ENCODE measurements around the gene RXRA. TPM values are rescaled to one million over a fixed set of nuclear protein-coding genes. Genes with fewer than 3 reads are reported as not detected.
A peak's percentile ranks its signal among the peaks of the same experiment; 100 is the strongest.

The RXRA gene
- total and polyA plus RNA-seq, 2 of the 4 experiments (the other 2 are of a cell fraction) = 7.5 to 17.9 TPM

DNA sequence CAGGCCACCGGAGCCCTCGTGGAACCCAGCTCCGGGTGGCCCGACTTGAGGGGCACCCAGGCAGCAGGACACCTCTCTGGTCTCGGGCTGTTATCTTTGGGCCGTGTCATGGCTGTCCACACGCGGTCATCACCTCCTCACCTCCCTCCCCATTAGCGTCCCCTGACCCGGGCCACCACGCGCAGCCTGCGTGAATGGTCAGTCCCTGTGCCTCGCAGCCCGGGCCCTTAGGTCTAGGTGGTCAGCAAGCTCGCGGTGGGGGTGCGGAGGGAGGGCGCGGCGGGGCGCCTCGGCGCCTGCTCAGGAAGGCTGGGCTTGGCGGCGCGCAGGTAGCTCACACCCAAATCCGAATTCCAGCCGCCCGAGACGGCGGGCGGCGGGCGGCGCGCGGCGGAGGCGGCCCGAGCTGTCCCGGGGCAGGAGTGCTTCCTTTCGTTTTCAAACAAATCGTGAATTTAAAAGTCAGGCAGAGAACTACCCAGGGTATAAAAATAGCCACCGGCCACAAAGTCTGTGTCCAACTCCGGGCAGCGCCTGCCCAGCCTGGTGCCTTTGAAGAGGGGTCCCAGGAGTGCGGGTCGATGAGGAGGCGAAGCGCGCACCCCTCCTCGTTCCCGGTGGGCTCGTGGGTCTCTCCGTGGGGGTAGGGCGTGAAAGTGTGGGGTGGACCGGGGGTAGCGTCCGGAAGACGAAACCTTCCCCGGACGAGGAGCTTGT, 1.0 kb upstream of the RXRA start:
- peak; percentile 49 for DNase-seq
- Histone ChIP-seq H4K91ac (ENCODE audit: insufficient read depth, low read depth, low read length) (peak overlapping the region; percentile 99), H3K9me1 (ENCODE audit: insufficient read depth, low read length) (peaks cover 14% of the 10 kb centered on the region; the same call in 1 of the 2 replicates), H2AK9ac (replicated peaks; ENCODE audit: low read depth, low read length, poor library complexity) (peak overlapping the region; percentile 91), H3K4ac (ENCODE audit: low read depth, low read length) (peak overlapping the region; percentile 89), H3K4me1 (ENCODE audit: control insufficient read depth, insufficient read depth, low read length) (peaks cover 44% of the 10 kb centered on the region), H2BK15ac (ENCODE audit: low read depth, low read length) (peak overlapping the region; percentile 70; the same call in 2 of the 3 replicates), H3K36me3 (ENCODE audit: control insufficient read depth, insufficient read depth, low read length) (no peaks in the 10 kb centered on the region), H4K20me1 (ENCODE audit: insufficient read depth, low read length) (peaks cover 34% of the 10 kb centered on the region), H3K56ac (ENCODE audit: extremely low read depth, insufficient read depth, low read length) (peak overlapping the region; percentile 32; the same call in 1 of the 2 replicates), H3K18ac (ENCODE audit: low read depth, low read length) (peak overlapping the region; percentile 97), H2AK5ac (ENCODE audit: low read depth, low read length) (peak overlapping the region; percentile 96), H3K79me1 (ENCODE audit: low read depth in 1 of 2, low read length in 2 of 2) (peaks cover 0 to 30% of the 10 kb centered on the region in 2 experiments; a peak in 3 of 4 replicates), H3K27ac (ENCODE audit: insufficient read depth, low read length) (peak overlapping the region; percentile 99), H2AFZ (replicated peaks; ENCODE audit: low read length, poor library complexity) (peak overlapping the region; percentile 82), H2BK20ac (ENCODE audit: low read depth, low read length) (no peak overlapping the region), H3K4me3 (ENCODE audit: insufficient read depth, low read depth, low read length) (peak overlapping the region; percentile 79), H2BK5ac (ENCODE audit: low read depth, low read length, poor library complexity, severe bottlenecking) (peak overlapping the region; percentile 94), H3K9me3 (ENCODE audit: control insufficient read depth, insufficient read depth, low read length) (no peaks in the 10 kb centered on the region), H4K5ac (ENCODE audit: low read depth, low read length) (peak overlapping the region; percentile 98), H2BK120ac (ENCODE audit: low read depth, low read length) (peak overlapping the region; percentile 91), H3K27me3 (ENCODE audit: control insufficient read depth, insufficient read depth, low read length) (no peaks in the 10 kb centered on the region), H4K8ac (ENCODE audit: low read depth in 2 of 2, low read length in 2 of 2) (peak overlapping the region; percentile 82 to 84), H3K14ac (replicated peaks; ENCODE audit: low read depth, low read length) (peak overlapping the region; percentile 88), H3K9ac (ENCODE audit: low read depth, low read length) (peak overlapping the region; percentile 98), H3K4me2 (ENCODE audit: low read depth, low read length) (peak overlapping the region; percentile 98), H3K23ac (ENCODE audit: low read depth, low read length) (peak overlapping the region; percentile 87)
- ChIA-PET CTCF (interaction anchor here (2.4 kb wide), 1 partner anchor 155 kb away, joined by 9 read pairs; no protein-coding TSS in a partner anchor), POLR2A (ENCODE audit: unreplicated experiment) (interaction anchor here (0.5 to 1.4 kb wide), 6 partner anchors 8 to 338 kb away, joined by 3 to 4 read pairs (median 3); partner anchors contain the start of gene RNU6ATAC)
- in situ Hi-C loops (cut with MboI; ENCODE audit: low sequenced_read_pairs) (no loop called here), dilution Hi-C loops (cut with HindIII; ENCODE audit: low sequenced_read_pairs, unreplicated experiment) (no loop called here), intact Hi-C loops (cut with micrococcal nuclease) (loop anchor here (5.0 to 10.0 kb wide), 2 partner anchors 138 to 260 kb away; partner anchors contain the start of gene BRD3)
- WGBS, 2 experiments (ENCODE audit: extremely low coverage in 2 of 2, insufficient read length in 1 of 2) = 19% methylated on average over 12 of the region's 63 CpGs; no CpG with 5 or more reads in 1 of the 2 experiments
- no TSS peak for BruUV-seq (replicated peaks)
- TF ChIP-seq NFE2L2 (IDR thresholded peaks at IDR 0.05; ENCODE audit: low read depth, low read length) = no peak
- TF ChIP-seq SMC3 (IDR thresholded peaks at IDR 0.05; ENCODE audit: low read depth, low read length) = no peak
- TF ChIP-seq RCOR1 (IDR thresholded peaks at IDR 0.05; ENCODE audit: insufficient replicate concordance, low read length) = no peak
- no peak; the same call in 1 of the 2 replicates for TF ChIP-seq MAZ (IDR thresholded peaks at IDR 0.05; ENCODE audit: borderline replicate concordance, low read depth, low read length)
- no peak for TF ChIP-seq ELK1 (IDR thresholded peaks at IDR 0.05; ENCODE audit: borderline replicate concordance, low read depth, low read length)
- no peak for TF ChIP-seq BHLHE40 (IDR thresholded peaks at IDR 0.05; ENCODE audit: low read depth, low read length)
- TF ChIP-seq POLR2A (IDR thresholded peaks at IDR 0.05; ENCODE audit: low read depth, low read length) = no peak
- no peak for TF ChIP-seq FOS (IDR thresholded peaks at IDR 0.05; ENCODE audit: low read depth, low read length)
- TF ChIP-seq USF2 (IDR thresholded peaks at IDR 0.05; ENCODE audit: low read depth, low read length) = no peak
- no peak for TF ChIP-seq CEBPB (IDR thresholded peaks at IDR 0.05; ENCODE audit: low read depth, low read length)
- TF ChIP-seq MXI1 (IDR thresholded peaks at IDR 0.05; ENCODE audit: borderline replicate concordance, low read depth, low read length) = no peak
- ATAC-seq (ENCODE audit: low read depth) = peak; percentile 4
